ENCODE results near the gene MST1. TPM values are rescaled to one million over a fixed set of nuclear protein-coding genes. Genes with fewer than 3 reads are reported as not detected.

The MST1 gene
- total RNA-seq, 4 donors from 2014 or later: 16.7 to 83.4 (median 21.9) TPM

DNA sequence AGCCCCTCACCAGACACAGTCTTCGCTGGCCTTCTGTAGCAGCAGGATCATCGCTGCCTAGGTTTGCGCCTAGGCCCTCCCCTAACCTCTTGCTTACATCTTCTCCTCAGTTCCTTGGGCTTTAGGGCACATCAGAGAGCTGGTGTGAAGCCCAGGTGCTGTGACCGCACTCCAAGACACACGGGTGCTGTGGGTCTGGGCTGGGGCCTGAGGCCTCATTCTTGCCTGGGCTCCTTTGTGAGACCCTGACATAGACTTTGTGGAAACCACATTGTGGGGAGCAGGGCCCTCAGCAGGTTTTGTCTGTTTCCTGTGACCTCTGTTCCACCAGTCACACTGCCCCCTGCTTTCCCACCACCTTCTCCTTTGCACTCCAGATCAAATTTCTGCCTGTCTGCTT is 22.2 kb upstream of the MST1 start:
- peak in 1 of 2 donors; percentile 25 for DNase-seq (ENCODE audit: low spot score in 2 of 2)
- no peak overlapping the region for H3K4me3 ChIP-seq
- H3K4me1 ChIP-seq: no peaks in the 10 kb centered on the region
- no peak overlapping the region for H3K27ac ChIP-seq
- H3K9me3 ChIP-seq: no peaks in the 10 kb centered on the region
- WGBS: 91% methylated on average over 5 of the region's 5 CpGs
- peaks cover 26% of the 10 kb centered on the region for H3K36me3 ChIP-seq
- H3K27me3 ChIP-seq: no peaks in the 10 kb centered on the region
- TF ChIP-seq, protein P1, sequence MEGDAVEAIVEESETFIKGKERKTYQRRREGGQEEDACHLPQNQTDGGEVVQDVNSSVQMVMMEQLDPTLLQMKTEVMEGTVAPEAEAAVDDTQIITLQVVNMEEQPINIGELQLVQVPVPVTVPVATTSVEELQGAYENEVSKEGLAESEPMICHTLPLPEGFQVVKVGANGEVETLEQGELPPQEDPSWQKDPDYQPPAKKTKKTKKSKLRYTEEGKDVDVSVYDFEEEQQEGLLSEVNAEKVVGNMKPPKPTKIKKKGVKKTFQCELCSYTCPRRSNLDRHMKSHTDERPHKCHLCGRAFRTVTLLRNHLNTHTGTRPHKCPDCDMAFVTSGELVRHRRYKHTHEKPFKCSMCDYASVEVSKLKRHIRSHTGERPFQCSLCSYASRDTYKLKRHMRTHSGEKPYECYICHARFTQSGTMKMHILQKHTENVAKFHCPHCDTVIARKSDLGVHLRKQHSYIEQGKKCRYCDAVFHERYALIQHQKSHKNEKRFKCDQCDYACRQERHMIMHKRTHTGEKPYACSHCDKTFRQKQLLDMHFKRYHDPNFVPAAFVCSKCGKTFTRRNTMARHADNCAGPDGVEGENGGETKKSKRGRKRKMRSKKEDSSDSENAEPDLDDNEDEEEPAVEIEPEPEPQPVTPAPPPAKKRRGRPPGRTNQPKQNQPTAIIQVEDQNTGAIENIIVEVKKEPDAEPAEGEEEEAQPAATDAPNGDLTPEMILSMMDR (IDR thresholded peaks at IDR 0.05): no peak
- no peak for TF ChIP-seq POLR2AphosphoS5 (IDR thresholded peaks at IDR 0.05)
- TF ChIP-seq EP300 (IDR thresholded peaks at IDR 0.05): no peak
- no peak for TF ChIP-seq POLR2A (IDR thresholded peaks at IDR 0.05)

DNA sequence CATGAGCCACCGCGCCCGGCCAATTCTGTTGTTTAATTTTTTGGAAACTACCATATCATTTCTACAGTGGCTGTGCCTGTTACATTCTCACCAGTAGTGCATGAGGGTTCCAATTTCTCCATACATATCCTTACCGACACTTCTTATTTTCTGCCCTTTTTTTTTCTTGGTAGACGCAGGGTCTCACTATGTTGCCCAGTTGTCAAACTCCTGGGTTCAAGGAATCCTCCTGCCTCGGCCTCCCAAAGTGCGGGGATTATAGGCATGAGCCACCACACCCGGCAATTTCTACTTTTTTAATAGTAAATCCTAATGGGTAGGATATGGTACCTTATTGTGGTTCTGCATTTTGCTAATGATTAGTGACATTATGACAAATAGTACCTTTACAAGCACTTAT is 20.6 kb upstream of the MST1 start:
- H3K36me3 ChIP-seq: peaks cover 35% of the 10 kb centered on the region
- no peak for TF ChIP-seq POLR2A (IDR thresholded peaks at IDR 0.05)
- no peak for TF ChIP-seq EP300 (IDR thresholded peaks at IDR 0.05)
- TF ChIP-seq, protein P1 (IDR thresholded peaks at IDR 0.05): no peak
- TF ChIP-seq POLR2AphosphoS5 (IDR thresholded peaks at IDR 0.05): no peak
- H3K27me3 ChIP-seq: no peaks in the 10 kb centered on the region
- over 99% methylated on average over 8 of the region's 8 CpGs for WGBS
- no peaks in the 10 kb centered on the region for H3K9me3 ChIP-seq
- H3K4me3 ChIP-seq: no peak overlapping the region
- no peak for DNase-seq (ENCODE audit: low spot score in 2 of 2)
- no peaks in the 10 kb centered on the region for H3K4me1 ChIP-seq
- no peak overlapping the region for H3K27ac ChIP-seq

DNA sequence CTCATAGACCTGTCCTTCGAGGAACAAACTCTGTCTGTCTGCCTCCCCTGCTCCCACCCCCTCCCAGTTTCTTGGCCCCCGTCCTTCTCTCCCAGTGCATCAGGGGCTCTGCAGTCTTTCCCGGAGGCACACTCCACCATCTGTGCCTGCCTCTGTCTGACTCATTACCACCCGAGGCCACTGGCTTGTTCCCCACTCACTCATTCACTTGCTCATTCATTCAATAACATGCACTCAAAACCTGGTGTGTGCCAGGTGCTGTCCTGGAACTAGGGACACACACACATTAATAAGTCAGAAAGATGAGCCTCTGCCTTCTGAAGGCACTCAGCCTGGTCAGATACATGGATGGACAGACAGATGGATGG is 17.8 kb upstream of the MST1 start:
- Histone ChIP-seq H3K4me3 (no peak overlapping the region), H3K27ac (no peak overlapping the region), H3K27me3 (no peaks in the 10 kb centered on the region), H3K9me3 (no peaks in the 10 kb centered on the region), H3K36me3 (peaks cover 39% of the 10 kb centered on the region), H3K4me1 (peaks cover 2% of the 10 kb centered on the region)
- no peak for DNase-seq (ENCODE audit: low spot score in 2 of 2)
- 34% methylated on average over 4 of the region's 4 CpGs for WGBS
- no peak for TF ChIP-seq EP300 (IDR thresholded peaks at IDR 0.05)
- TF ChIP-seq POLR2A (IDR thresholded peaks at IDR 0.05): no peak
- TF ChIP-seq, protein P1 (IDR thresholded peaks at IDR 0.05): no peak
- TF ChIP-seq POLR2AphosphoS5 (IDR thresholded peaks at IDR 0.05): no peak

DNA sequence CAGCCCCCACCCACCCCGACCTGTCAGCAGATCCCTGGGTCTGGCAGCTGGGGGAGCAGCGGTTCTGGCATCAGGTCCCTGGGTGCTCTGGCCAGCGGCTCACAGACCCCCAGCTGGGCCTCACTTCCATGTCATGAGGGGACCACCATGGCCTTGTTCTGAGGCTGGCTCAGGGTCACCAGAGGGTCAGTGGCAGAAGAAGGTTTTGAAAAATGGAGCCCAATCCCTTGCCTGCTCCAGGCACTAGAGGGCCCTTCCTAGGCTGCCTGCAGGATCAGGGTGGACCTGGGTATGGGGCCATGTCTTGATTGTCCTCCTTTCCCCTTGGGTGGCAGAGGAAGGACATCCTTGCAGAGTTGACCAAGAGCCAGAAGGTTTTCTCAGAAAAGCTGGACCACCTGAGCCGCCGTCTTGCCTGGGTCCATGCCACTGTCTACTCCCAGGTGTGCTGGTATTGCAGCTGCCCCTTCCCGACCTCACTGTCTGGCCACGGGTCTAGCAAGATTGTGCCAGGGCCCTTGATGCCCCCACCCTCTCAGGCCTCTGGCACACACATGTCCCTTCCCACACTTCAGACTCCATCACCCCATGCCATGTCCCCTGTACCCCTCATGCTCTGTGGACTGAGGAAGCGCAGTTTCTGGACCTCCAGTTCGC is 17.3 kb upstream of the MST1 start:
- H3K36me3 ChIP-seq: peaks cover 44% of the 10 kb centered on the region
- peaks cover 2% of the 10 kb centered on the region for H3K4me1 ChIP-seq
- DNase-seq (ENCODE audit: low spot score in 2 of 2): no peak
- TF ChIP-seq POLR2AphosphoS5 (IDR thresholded peaks at IDR 0.05): no peak
- no peak for TF ChIP-seq EP300 (IDR thresholded peaks at IDR 0.05)
- 93% methylated on average over 6 of the region's 9 CpGs for WGBS
- no peak overlapping the region for H3K27ac ChIP-seq
- no peak overlapping the region for H3K4me3 ChIP-seq
- H3K27me3 ChIP-seq: no peaks in the 10 kb centered on the region
- no peaks in the 10 kb centered on the region for H3K9me3 ChIP-seq

DNA sequence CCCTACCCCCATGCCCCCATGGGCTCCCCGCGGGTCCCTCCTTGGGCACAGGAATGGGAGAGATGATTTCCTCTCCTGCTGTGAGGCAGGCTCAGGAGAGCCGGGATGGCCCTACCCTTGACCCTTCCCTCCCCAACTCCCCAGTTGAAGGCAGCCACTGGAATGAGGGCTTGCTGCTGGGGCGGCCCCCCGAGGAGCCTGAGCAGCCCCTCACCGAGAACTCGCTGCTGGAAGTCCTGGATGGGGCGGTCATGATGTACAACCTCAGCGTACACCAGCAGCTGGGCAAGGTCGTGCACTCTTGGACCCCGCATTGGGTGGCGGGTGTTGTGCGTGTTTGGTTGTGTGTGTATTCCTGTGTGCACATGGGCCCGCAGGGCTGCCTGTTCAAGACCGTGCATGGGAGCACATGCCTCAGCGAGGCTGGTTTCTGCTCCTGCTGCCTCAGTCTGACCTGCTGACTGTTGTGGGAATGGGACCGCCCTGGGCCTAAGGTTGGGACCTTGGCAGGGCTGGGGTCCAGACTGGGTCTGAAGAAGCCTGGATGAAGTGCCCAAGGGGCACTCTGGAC is 16.2 kb upstream of the MST1 start:
- H3K27ac ChIP-seq: no peak overlapping the region
- no peak overlapping the region for H3K4me3 ChIP-seq
- no peak for DNase-seq (ENCODE audit: low spot score in 2 of 2)
- H3K4me1 ChIP-seq: peaks cover 2% of the 10 kb centered on the region
- peaks cover 54% of the 10 kb centered on the region for H3K36me3 ChIP-seq
- 94% methylated on average over 8 of the region's 17 CpGs for WGBS
- no peaks in the 10 kb centered on the region for H3K9me3 ChIP-seq
- TF ChIP-seq EP300 (IDR thresholded peaks at IDR 0.05) (no peak), POLR2AphosphoS5 (IDR thresholded peaks at IDR 0.05) (no peak), POLR2A (IDR thresholded peaks at IDR 0.05) (no peak)
- TF ChIP-seq, protein P1 (IDR thresholded peaks at IDR 0.05): no peak
- no peaks in the 10 kb centered on the region for H3K27me3 ChIP-seq

Measured in suprapubic skin (tissue), 4 donors.